DMS 273 (cell line): ENCODE data around the gene KRTAP4-9.
"Not testable (repeated sequence)": the region's sequence is repeated elsewhere in the genome, so short reads cannot be mapped to it uniquely, and the experiment has no call there.

Experiments
- DNase-seq: peaks from one replicate; lab custom pipeline; 2025; ENCODE audit not compliant: unreplicated experiment; lab: John Stamatoyannopoulos, UW

The KRTAP4-9 gene

DNA sequence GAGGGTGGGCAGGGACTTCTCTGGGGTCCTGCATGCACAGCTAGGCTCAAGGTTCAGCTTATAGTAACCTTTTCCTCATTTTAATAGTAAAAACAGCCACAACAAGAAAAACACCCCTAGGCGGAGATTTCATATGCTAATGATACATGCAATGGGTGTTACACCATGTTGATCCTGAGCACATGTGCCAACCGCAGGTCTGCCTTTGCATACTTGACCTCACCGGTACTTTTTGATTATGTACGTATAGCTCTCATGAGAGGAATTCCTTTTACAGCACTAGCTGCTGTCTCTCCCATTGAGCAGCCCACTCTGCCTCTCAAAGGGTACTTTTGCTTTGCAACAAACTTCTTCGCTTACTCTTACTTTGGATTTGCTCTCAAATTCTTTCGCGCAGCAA lies 9.1 kb upstream of the KRTAP4-9 start:
- no peak for DNase-seq

GRCh38 chr17:41098042-41098441 lies 7.1 kb upstream of the KRTAP4-9 start, which contains the start of gene KRTAP4-8:
TSS of gene KRTAP4-8 (minus strand) at chr17:41098142. CDS start at chr17:41098084, 58 bp downstream.
- no peak for DNase-seq

- DNase-seq = no peak
These were observed 6.7 kb upstream of the KRTAP4-9 start for GRCh38 chr17:41098481-41098880.

- not testable (repeated sequence) for DNase-seq
These were observed 5.3 kb upstream of the KRTAP4-9 start for GRCh38 chr17:41099682-41100480.

GRCh38 chr17:41101586-41102259 lies 3.5 kb upstream of the KRTAP4-9 start, which contains the start of gene KRTAP4-16:
TSS of gene KRTAP4-16 (minus strand) at chr17:41102209. CDS start at chr17:41102209, 0 bp downstream.
- DNase-seq = no peak

- no peak for DNase-seq
These were observed 1.3 kb upstream of the KRTAP4-9 start for GRCh38 chr17:41103896-41104295.

- DNase-seq = not testable (repeated sequence)
These were observed 677 bp upstream of the KRTAP4-9 start for GRCh38 chr17:41104386-41105038.

- no peak for DNase-seq
These were observed 2.8 kb downstream of the KRTAP4-9 start for GRCh38 chr17:41107941-41108450.

DNA sequence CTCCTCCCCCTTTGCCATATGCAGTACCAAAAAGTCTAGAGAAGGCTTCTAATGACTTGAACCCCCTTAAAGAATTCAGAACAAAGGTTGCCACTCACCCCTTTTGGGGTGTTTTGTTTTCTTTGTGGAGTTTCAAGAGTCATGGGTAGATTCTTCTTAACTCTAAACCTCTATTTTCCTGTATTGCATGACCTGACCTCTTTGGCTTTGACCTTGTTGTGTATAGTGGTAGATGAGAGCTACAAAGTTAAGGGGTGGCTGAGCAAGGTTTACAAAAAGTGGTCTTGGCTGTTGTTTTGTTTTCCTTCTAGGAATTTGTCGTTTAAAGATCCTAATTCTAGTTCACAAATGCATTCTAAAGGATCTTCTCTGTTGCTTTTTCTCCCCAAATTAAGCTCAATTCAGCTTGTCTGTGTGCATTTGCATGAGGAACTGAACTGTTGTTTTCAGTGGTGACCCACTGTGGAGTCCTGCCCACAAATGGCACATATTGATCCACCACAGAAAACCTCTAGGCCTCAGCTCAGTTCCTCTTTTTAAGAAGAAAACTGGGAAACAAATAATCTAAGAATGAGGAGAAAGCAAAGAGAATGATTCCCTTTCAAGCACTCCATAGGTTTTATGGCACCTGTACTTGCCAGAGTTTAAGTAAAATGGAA lies 3.7 kb downstream of the KRTAP4-9 start:
- not testable (repeated sequence) for DNase-seq

DNA sequence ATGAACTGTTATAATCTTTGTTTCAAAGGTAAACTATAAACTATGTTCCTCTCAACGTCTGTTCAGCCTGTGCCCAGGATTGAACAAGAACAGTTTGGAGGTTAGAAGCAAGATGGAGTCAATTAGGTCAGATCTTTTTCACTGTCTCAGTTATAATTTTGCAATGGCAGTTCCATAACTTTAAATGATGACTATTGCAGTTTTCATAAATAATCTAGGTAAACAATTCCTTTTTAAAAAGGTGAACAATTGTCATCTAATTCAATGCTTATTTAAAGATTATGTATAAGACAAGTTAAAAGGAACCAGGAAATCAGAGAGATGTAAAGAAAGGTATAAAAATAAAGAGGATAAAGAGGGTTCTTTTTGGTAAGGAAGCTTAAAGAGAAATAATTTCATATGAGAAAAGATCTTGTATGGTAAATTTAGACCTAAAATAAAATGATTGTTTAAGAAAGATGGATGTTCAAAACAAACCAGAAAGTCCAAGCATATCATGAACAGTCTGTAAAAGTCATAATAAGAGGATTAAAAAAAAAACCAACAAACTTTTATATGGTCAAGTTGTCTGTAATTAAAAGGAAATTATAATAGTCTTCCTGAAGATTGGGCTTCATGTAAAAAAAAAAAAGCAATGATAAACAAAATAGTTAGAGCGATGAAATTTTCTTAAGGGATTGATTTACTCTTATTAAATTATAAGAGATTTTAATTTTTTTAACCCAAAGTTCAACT lies 6.1 kb downstream of the KRTAP4-9 start:
- no peak for DNase-seq

DNA sequence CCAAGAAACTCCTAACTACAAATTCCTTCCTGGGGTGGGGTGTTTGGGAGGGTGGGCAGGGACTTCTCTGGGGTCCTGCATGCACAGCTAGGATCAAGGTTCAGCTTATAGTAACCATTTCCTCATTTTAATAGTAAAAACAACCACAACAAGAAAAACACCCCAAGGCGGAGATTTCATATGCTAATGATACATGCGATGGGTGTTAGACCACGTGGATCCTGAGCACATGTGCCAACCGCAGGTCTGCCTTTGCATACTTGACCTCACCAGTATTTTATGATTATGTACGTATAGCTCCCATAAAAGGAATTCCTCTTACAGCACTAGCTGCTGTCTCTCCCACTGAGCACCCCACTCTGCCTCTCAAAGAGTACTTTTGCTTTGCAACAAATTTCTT lies 11.1 kb downstream of the KRTAP4-9 start:
- DNase-seq = no peak

DNA sequence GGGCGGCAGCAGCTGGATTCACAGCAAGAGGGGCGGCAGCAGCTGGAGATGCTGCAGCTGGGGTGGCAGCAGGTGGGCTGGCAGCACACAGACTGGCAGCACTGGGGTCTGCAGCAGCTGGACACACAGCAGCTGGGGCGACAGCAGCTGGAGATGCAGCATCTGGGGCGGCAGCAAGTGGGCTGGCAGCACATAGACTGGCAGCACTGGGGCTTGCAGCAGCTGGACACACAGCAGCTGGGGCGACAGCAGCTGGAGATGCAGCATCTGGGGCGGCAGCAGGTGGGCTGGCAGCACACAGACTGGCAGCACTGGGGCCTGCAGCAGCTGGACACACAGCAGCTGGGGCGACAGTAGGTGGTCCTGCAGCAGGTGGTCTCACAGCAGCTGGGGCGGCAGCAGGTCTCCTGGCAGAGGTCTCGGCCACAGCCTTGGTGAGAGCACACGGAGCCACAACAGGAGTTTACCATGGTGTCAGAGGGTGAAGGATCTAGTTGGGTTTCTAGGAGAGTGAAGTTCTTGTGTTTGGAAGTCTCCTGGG lies 12.7 kb downstream of the KRTAP4-9 start, which contains the start of gene KRTAP4-11:
KRTAP4-11 (minus strand) TSS at position 528 of the 541 bp plus-strand sequence; CDS start at position 470, 58 bp downstream.
- DNase-seq = not testable (repeated sequence)

GRCh38 chr17:41118721-41119120 lies 13.5 kb downstream of the KRTAP4-9 start:
- no peak for DNase-seq

DNA sequence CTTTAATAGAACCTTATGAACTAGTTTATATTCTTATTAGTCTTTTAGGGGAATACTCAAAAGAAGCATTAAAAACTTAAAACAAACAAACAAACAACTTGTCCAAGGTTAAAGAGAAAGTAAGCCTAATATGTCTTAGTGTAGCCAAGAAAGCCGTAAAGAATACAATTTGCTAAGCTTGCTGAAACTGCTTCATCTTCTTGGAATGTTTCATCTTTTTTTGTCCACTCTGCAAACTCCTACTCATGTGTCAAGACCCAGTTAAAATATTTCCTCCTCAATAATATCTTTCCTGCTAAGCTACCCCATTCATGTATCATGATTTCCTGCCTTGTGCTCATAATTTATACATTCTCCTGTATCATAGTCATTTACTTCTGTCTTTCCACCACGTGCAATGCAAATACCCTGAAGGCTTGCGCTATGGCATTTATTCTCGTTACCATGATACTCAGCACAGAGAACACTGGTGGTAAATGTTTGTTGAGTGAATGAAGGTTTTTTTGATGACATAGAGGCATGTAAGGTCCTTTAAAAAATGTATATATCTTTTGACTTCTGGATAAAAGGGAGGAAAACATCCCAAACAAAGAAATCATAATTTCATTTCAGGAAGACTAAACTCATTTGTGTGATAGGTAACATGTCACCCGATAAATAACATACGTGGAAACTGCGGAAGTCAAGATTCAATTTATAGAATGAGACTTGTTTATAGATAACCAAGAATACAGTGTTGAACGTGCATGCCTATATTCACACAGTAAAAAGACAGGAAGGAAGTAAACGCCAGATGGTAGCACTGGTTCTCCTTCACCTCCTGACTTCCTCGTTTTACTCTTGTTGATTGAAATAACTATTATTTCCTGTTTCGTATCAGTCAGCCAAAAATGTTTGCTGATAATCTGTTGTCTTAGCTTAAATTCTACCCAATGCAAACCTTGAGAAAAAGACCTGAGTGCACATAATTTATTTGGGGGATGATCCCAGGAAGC lies 14.8 kb downstream of the KRTAP4-9 start:
- not testable (repeated sequence) for DNase-seq

DNA sequence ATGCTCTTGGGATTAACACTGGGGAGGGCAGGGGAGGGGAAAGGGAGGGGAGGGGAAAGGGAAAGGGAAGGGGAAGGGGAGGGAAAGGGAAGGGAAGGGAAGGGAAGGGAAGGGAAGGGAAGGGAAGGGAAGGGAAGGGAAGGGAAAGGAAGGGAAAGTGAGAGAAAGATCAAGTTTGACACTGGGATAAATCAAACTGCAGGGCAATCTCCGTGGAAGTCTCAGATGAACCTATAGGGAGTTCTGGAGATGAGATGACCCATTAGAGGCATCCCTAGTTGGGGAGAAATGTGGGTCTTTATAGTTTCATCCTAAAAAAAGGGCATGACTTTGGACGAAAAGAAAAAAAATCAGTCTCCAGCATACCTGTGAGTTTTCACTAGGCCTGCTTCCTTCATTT lies 16.6 kb downstream of the KRTAP4-9 start:
- DNase-seq = no peak

DNA sequence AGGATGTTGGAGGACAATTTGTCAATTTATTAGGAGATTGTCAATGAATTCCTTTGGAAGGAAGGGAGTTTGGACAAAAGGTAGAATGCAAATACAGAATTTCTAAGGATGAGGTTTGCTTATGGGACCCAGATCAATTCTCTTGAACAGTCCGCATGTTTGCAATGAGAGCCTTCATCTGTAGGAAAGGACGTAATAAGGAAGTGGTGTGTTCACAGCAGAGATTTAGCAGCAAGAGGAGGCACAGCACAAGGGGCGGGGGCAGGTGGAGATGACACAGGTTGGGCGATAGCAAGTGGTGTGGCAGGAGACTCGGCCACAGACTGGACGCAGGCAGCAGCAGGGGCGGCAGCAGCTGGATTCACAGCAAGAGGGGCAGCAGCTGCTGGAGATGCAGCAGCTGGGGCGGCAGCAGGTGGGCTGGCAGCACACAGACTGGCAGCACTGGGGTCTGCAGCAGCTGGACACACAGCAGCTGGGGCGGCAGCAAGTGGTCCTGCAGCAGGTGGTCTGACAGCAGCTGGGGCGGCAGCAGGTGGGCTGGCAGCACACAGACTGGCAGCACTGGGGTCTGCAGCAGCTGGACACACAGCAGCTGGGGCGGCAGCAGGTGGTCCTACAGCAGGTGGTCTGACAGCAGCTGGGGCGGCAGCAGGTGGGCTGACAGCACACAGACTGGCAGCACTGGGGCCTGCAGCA lies 18.3 kb downstream of the KRTAP4-9 start:
- not testable (repeated sequence) for DNase-seq

- not testable (repeated sequence) for DNase-seq
These were observed 18.8 kb downstream of the KRTAP4-9 start, which contains the start of gene KRTAP4-12 for GRCh38 chr17:41123991-41124371. TSS of gene KRTAP4-12 (minus strand) at chr17:41124182. CDS start at chr17:41124122, 60 bp downstream.

GRCh38 chr17:41125064-41125463 lies 19.9 kb downstream of the KRTAP4-9 start:
- no peak for DNase-seq
